IMR-90 (cell line): ENCODE data around the gene IL21. TPM values are rescaled to one million over a fixed set of nuclear protein-coding genes. Genes with fewer than 3 reads are reported as not detected.

Source experiments
- ATAC-seq: fragments of 200-7000 bp; cut with Tn5 transposase; 2 replicates; pipeline ENCODE4 v1.9.1; 2020; ENCODE audit warnings: low read depth, mild to moderate bottlenecking, moderate library complexity
- BruUV-seq: library from RNA; stranded (reverse); fragments of 400-500 nt; replicated peaks from 2 replicates; lab custom pipeline; 2021; lab: Mats Ljungman, UMichigan
- CTCF ChIA-PET: fragments of 300-600 bp; formaldehyde crosslinking; extraction: SDS; loops from one replicate; lab custom pipeline; 2021; ENCODE audit warnings: antibody characterized with exemption; lab: Yijun Ruan, JAX
- POLR2A ChIA-PET: fragments of 300-600 bp; sonication (Branson Sonifier 250); formaldehyde crosslinking; loops from one replicate; lab custom pipeline; 2022; ENCODE audit warnings: antibody characterized with exemption; ENCODE audit not compliant: unreplicated experiment; lab: Charles Lee
- DNase-seq: peaks from one replicate; pipeline ENCODE4 v3.0.0; 2013
- H2AFZ ChIP-seq: replicated peaks from 2 replicates; pipeline ENCODE3; 2013; ENCODE audit warnings: low read length, mild to moderate bottlenecking; ENCODE audit not compliant: poor library complexity
- H2AK5ac ChIP-seq: 2 replicates; pipeline ENCODE4 v1.6.1; 2013; ENCODE audit warnings: low read depth, low read length, inconsistent platforms
- H2AK9ac ChIP-seq: replicated peaks from 2 replicates; pipeline ENCODE3; 2013; ENCODE audit warnings: mild to moderate bottlenecking, low read depth, low read length, moderate library complexity; ENCODE audit not compliant: poor library complexity
- H2BK120ac ChIP-seq: 2 replicates; pipeline ENCODE4 v1.6.1; 2013; ENCODE audit warnings: low read depth, low read length, inconsistent platforms
- H2BK15ac ChIP-seq: 3 replicates; pipeline ENCODE4 v1.6.1; 2013; ENCODE audit warnings: low read depth, low read length, inconsistent platforms
- H2BK20ac ChIP-seq: 2 replicates; pipeline ENCODE4 v1.6.1; 2013; ENCODE audit warnings: low read depth, mild to moderate bottlenecking, inconsistent platforms, low read length, moderate library complexity
- H2BK5ac ChIP-seq: 2 replicates; pipeline ENCODE4 v1.6.1; 2013; ENCODE audit warnings: mild to moderate bottlenecking, low read depth, low read length, inconsistent platforms; ENCODE audit not compliant: poor library complexity, severe bottlenecking
- H3K14ac ChIP-seq: replicated peaks from 2 replicates; pipeline ENCODE4 v1.6.1; 2013; ENCODE audit warnings: low read depth, low read length, inconsistent platforms
- H3K18ac ChIP-seq: 2 replicates; pipeline ENCODE4 v1.6.1; 2013; ENCODE audit warnings: low read depth, low read length, control low read depth
- H3K23ac ChIP-seq: 2 replicates; pipeline ENCODE4 v1.6.1; 2013; ENCODE audit warnings: low read depth, low read length, inconsistent platforms
- H3K27ac ChIP-seq: 2 replicates; pipeline ENCODE4 v1.5.1; 2013; ENCODE audit warnings: mild to moderate bottlenecking, control low read depth, low read length; ENCODE audit not compliant: insufficient read depth
- H3K27me3 ChIP-seq: 2 replicates; pipeline ENCODE4 v1.6.1; 2013; ENCODE audit warnings: low read length; ENCODE audit not compliant: control insufficient read depth, insufficient read depth
- H3K36me3 ChIP-seq: 2 replicates; pipeline ENCODE4 v1.6.1; 2013; ENCODE audit warnings: low read length, mixed read lengths; ENCODE audit not compliant: control insufficient read depth, insufficient read depth
- H3K4ac ChIP-seq: 2 replicates; pipeline ENCODE4 v1.6.1; 2013; ENCODE audit warnings: low read depth, low read length, inconsistent platforms
- H3K4me1 ChIP-seq: 2 replicates; pipeline ENCODE4 v1.6.1; 2013; ENCODE audit warnings: low read length, mixed read lengths; ENCODE audit not compliant: control insufficient read depth, insufficient read depth
- H3K4me2 ChIP-seq: 2 replicates; pipeline ENCODE4 v1.6.1; 2013; ENCODE audit warnings: low read depth, mild to moderate bottlenecking, control low read depth, low read length, moderate library complexity
- H3K4me3 ChIP-seq: 2 replicates; pipeline ENCODE4 v1.5.1; 2013; ENCODE audit warnings: low read depth, mild to moderate bottlenecking, control low read depth, low read length, moderate library complexity; ENCODE audit not compliant: insufficient read depth
- H3K56ac ChIP-seq: 2 replicates; pipeline ENCODE4 v1.6.1; 2013; ENCODE audit warnings: low read length, inconsistent platforms; ENCODE audit not compliant: insufficient read depth; ENCODE audit errors: extremely low read depth
- H3K79me1 ChIP-seq, 2 experiments: 2 replicates each; pipeline ENCODE4 v1.6.1; 2013; ENCODE audit warnings: low read length in 2 of 2, inconsistent platforms in 1 of 2, low read depth in 1 of 2
- H3K9ac ChIP-seq: 2 replicates; pipeline ENCODE4 v1.6.1; 2013; ENCODE audit warnings: low read depth, low read length, control low read depth
- H3K9me1 ChIP-seq: 2 replicates; pipeline ENCODE4 v1.6.1; 2013; ENCODE audit warnings: low read length, inconsistent platforms; ENCODE audit not compliant: insufficient read depth
- H3K9me3 ChIP-seq: 2 replicates; pipeline ENCODE4 v1.6.1; 2013; ENCODE audit warnings: low read length; ENCODE audit not compliant: control insufficient read depth, insufficient read depth
- H4K20me1 ChIP-seq: 2 replicates; pipeline ENCODE4 v1.6.1; 2013; ENCODE audit warnings: low read length, inconsistent platforms; ENCODE audit not compliant: insufficient read depth
- H4K5ac ChIP-seq: 2 replicates; pipeline ENCODE4 v1.6.1; 2013; ENCODE audit warnings: mild to moderate bottlenecking, low read depth, low read length, control low read depth
- H4K8ac ChIP-seq, 2 experiments: 2 replicates each; pipeline ENCODE4 v1.6.1; 2013; ENCODE audit warnings: low read depth in 2 of 2, low read length in 2 of 2, control low read depth in 1 of 2, inconsistent platforms in 1 of 2
- H4K91ac ChIP-seq: 2 replicates; pipeline ENCODE4 v1.6.1; 2013; ENCODE audit warnings: low read depth, low read length, inconsistent platforms; ENCODE audit not compliant: insufficient read depth
- CEBPB ChIP-seq: IDR thresholded peaks from 2 replicates; pipeline ENCODE4 v1.6.1; 2012; ENCODE audit warnings: low read depth, low read length, improper control_type of control experiment
- CTCF ChIP-seq: conservative IDR thresholded peaks from 2 replicates; pipeline ENCODE4 v1.5.1; 2012; ENCODE audit warnings: mild to moderate bottlenecking, low read depth, low read length, improper control_type of control experiment
- ELK1 ChIP-seq: fragments of 150-350 bp; IDR thresholded peaks from 2 replicates; pipeline ENCODE4 v1.6.1; 2016; ENCODE audit warnings: low read depth, mild to moderate bottlenecking, low read length, moderate library complexity, borderline replicate concordance
- MAFK ChIP-seq: IDR thresholded peaks from 2 replicates; pipeline ENCODE4 v1.6.1; 2012; ENCODE audit warnings: low read depth, low read length, improper control_type of control experiment
- MAZ ChIP-seq: IDR thresholded peaks from 2 replicates; pipeline ENCODE4 v1.6.1; 2012; ENCODE audit warnings: low read depth, mild to moderate bottlenecking, low read length, improper control_type of control experiment, moderate library complexity, borderline replicate concordance
- MXI1 ChIP-seq: IDR thresholded peaks from 2 replicates; pipeline ENCODE4 v1.6.1; 2012; ENCODE audit warnings: low read depth, mild to moderate bottlenecking, low read length, moderate library complexity, borderline replicate concordance
- NFE2L2 ChIP-seq: fragments of 150-350 bp; IDR thresholded peaks from 2 replicates; pipeline ENCODE4 v1.6.1; 2016; ENCODE audit warnings: low read depth, mild to moderate bottlenecking, low read length
- RCOR1 ChIP-seq: IDR thresholded peaks from 2 replicates; pipeline ENCODE4 v1.6.1; 2012; ENCODE audit warnings: mild to moderate bottlenecking, low read length, improper control_type of control experiment; ENCODE audit not compliant: insufficient replicate concordance
- SMC3 ChIP-seq: fragments of 150-350 bp; IDR thresholded peaks from 2 replicates; pipeline ENCODE4 v1.6.1; 2016; ENCODE audit warnings: low read depth, mild to moderate bottlenecking, antibody characterized with exemption, low read length, moderate library complexity
- USF2 ChIP-seq: fragments of 150-350 bp; IDR thresholded peaks from 2 replicates; pipeline ENCODE4 v1.6.1; 2017; ENCODE audit warnings: mild to moderate bottlenecking, antibody characterized with exemption, low read length, low read depth
- WGBS, 2 experiments: methylation state at CpG; one replicate each; pipeline versions ENCODE4 v1.1.5 to v1.1.7; 2013; ENCODE audit warnings: missing lambda C conversion rate in 2 of 2; ENCODE audit not compliant: insufficient read length in 1 of 2; ENCODE audit errors: extremely low coverage in 2 of 2; 5-methylcytosine and 5-hydroxymethylcytosine counted together
- dilution Hi-C: fragments of 300-500 bp; cut with HindIII; formaldehyde crosslinking; loops from one replicate; pipeline ENCODE4 v1.14.3; 2018; ENCODE audit warnings: low sequenced_read_pairs; ENCODE audit not compliant: unreplicated experiment
- in situ Hi-C: fragments of 300-500 bp; cut with MboI; formaldehyde crosslinking; loops from 3 replicates; pipeline ENCODE4 v1.14.3; 2019; ENCODE audit warnings: low sequenced_read_pairs, inconsistent platforms, mixed read lengths
- intact Hi-C: fragments of 100-400 bp; cut with micrococcal nuclease; formaldehyde crosslinking; loops from 2 replicates; pipeline ENCODE4 v1.10.0; 2022
- polyA plus RNA-seq, 3 experiments: library from polyadenylated mRNA; depleted of rRNA; stranded (reverse); fragments of >200 nt; gene quantifications; 2 replicates each; pipeline ENCODE4 v1.2.3, GENCODE V29; 2012; ENCODE audit warnings: low replicate concordance in 1 of 3
- total RNA-seq: library from RNA; depleted of rRNA; stranded (reverse); fragments of >200 nt; gene quantifications from 2 replicates; pipeline ENCODE4 v1.2.3, GENCODE V29; 2012

The IL21 gene
- total and polyA plus RNA-seq, 2 of the 4 experiments (the other 2 are of a cell fraction) = not detected

GRCh38 chr4:122602277-122603142 lies 18.4 kb downstream of the IL21 start (continued):
- TF ChIP-seq USF2 = no peak
- TF ChIP-seq SMC3 = peak; percentile 50

GRCh38 chr4:122591196-122591595 lies 29.7 kb downstream of the IL21 start:
- POLR2A ChIA-PET = no interaction called here
- no TSS peak for BruUV-seq
- Histone ChIP-seq H3K23ac (no peak overlapping the region), H3K9me1 (peaks cover 6% of the 10 kb centered on the region; the same call in 1 of the 2 replicates), H4K8ac (no peak overlapping the region), H3K27me3 (peaks cover 1% of the 10 kb centered on the region; the same call in 1 of the 2 replicates), H2BK5ac (no peak overlapping the region), H3K14ac (0 out of 2 replicates have a peak overlapping the region, but pooled peaks have one; percentile 23), H2BK20ac (no peak overlapping the region), H3K4me1 (peaks cover 6% of the 10 kb centered on the region), H2AFZ (no peak overlapping the region), H3K18ac (no peak overlapping the region), H3K4me2 (no peak overlapping the region), H3K36me3 (no peaks in the 10 kb centered on the region), H2BK120ac (no peak overlapping the region), H3K79me1 (no peaks in the 10 kb centered on the region), H3K4me3 (no peak overlapping the region), H4K5ac (no peak overlapping the region), H2AK5ac (0 out of 2 replicates have a peak overlapping the region, but pooled peaks have one; percentile 9), H2BK15ac (no peak overlapping the region), H3K27ac (no peak overlapping the region), H2AK9ac (no peak overlapping the region), H3K4ac (no peak overlapping the region), H4K91ac (no peak overlapping the region), H3K56ac (no peak overlapping the region), H3K9me3 (no peaks in the 10 kb centered on the region), H4K20me1 (no peaks in the 10 kb centered on the region), H3K9ac (no peak overlapping the region)
- in situ Hi-C loops (loop anchor here (25.0 kb wide), 1 partner anchor 679 kb away; no protein-coding TSS in a partner anchor), intact Hi-C loops (no loop called here), dilution Hi-C loops (no loop called here)
- CTCF ChIA-PET = no interaction called here
- ATAC-seq (no peak), DNase-seq (peak; percentile 28)
- WGBS, 2 experiments = 80% methylated on average over 1 of the region's 2 CpGs; no CpG with 5 or more reads in 1 of the 2 experiments
- no peak for TF ChIP-seq MXI1
- no peak for TF ChIP-seq MAFK
- no peak for TF ChIP-seq ELK1
- no peak for TF ChIP-seq RCOR1
- TF ChIP-seq CTCF = no peak
- TF ChIP-seq NFE2L2 = no peak
- TF ChIP-seq MAZ = no peak
- TF ChIP-seq CEBPB = no peak
